Measurements from ENCODE around the gene KCNN1.

DNA sequence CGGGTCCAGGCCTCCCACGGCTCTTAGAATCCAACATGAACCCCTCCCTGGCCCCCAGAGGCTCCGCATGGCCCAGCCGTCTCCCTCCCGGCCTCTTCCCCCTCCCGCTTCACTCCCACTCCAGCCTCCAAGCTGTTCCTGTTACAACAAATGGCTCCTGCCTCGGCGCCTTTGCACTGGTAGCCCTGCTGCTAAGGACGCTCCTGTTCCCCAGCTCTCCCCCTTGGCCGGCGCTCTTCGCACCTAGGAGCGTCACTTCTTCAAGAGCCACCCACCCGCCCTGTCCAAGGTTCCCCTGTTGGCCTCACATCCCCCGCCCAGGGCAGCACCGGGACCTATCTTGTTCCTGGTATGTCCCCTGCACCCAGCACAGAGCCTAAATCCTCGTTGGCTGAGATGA, 24.7 kb upstream of the KCNN1 start:
- TF ChIP-seq, protein P1, sequence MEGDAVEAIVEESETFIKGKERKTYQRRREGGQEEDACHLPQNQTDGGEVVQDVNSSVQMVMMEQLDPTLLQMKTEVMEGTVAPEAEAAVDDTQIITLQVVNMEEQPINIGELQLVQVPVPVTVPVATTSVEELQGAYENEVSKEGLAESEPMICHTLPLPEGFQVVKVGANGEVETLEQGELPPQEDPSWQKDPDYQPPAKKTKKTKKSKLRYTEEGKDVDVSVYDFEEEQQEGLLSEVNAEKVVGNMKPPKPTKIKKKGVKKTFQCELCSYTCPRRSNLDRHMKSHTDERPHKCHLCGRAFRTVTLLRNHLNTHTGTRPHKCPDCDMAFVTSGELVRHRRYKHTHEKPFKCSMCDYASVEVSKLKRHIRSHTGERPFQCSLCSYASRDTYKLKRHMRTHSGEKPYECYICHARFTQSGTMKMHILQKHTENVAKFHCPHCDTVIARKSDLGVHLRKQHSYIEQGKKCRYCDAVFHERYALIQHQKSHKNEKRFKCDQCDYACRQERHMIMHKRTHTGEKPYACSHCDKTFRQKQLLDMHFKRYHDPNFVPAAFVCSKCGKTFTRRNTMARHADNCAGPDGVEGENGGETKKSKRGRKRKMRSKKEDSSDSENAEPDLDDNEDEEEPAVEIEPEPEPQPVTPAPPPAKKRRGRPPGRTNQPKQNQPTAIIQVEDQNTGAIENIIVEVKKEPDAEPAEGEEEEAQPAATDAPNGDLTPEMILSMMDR (IDR thresholded peaks at IDR 0.05; ENCODE audit: low read depth, low read length), result no peak
- TF ChIP-seq POLR2A (IDR thresholded peaks at IDR 0.05; ENCODE audit: extremely low read depth, insufficient read length), result no peak
- TF ChIP-seq, protein P2, sequence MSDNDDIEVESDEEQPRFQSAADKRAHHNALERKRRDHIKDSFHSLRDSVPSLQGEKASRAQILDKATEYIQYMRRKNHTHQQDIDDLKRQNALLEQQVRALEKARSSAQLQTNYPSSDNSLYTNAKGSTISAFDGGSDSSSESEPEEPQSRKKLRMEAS (IDR thresholded peaks at IDR 0.05; ENCODE audit: low read depth, low read length), result no peak

All from NB4 (cell line).